NCI-H1417 (cell line): Measurements from ENCODE around the gene SLCO2B1.

Experiments
- DNase-seq, 3 experiments: peaks; one replicate each; lab custom pipeline; 2025; lab: John Stamatoyannopoulos, UW

The SLCO2B1 gene

GRCh38 chr11:75223954-75224643, 73.2 kb downstream of the SLCO2B1 start:
- no peak for DNase-seq

GRCh38 chr11:75225794-75226193, 74.9 kb downstream of the SLCO2B1 start:
- DNase-seq = no peak

GRCh38 chr11:75229466-75229865, 78.6 kb downstream of the SLCO2B1 start:
- DNase-seq = no peak

GRCh38 chr11:75230621-75231020, 79.7 kb downstream of the SLCO2B1 start:
- DNase-seq = no peak

- DNase-seq = no peak
Measured at GRCh38 chr11:75233754-75234172, 82.9 kb downstream of the SLCO2B1 start.

- no peak for DNase-seq
Measured at GRCh38 chr11:75236062-75236461, 85.2 kb downstream of the SLCO2B1 start.

GRCh38 chr11:75237050-75237449, 86.1 kb downstream of the SLCO2B1 start:
- DNase-seq = peak in 1 of 3 experiments; percentile 60

GRCh38 chr11:75238595-75239440, 87.9 kb downstream of the SLCO2B1 start:
- no peak for DNase-seq

GRCh38 chr11:75239531-75240290, 88.8 kb downstream of the SLCO2B1 start:
- no peak for DNase-seq

GRCh38 chr11:75240311-75241035, 89.6 kb downstream of the SLCO2B1 start, which contains the start of gene TPBGL:
TSS of gene TPBGL (plus strand) at chr11:75240774. CDS start at chr11:75241050, 276 bp downstream.
- DNase-seq = peak in 2 of 3 experiments; percentile 58 to 64

- DNase-seq = peak; percentile 89 to 93 (median 91)
Measured at GRCh38 chr11:75241036-75241905, 90.4 kb downstream of the SLCO2B1 start.

- DNase-seq = peak in 1 of 3 experiments; percentile 45
Measured at GRCh38 chr11:75241906-75242644, 91.2 kb downstream of the SLCO2B1 start.

- no peak for DNase-seq
Measured at GRCh38 chr11:75242722-75243600, 92.1 kb downstream of the SLCO2B1 start.

GRCh38 chr11:75244052-75244814, 93.3 kb downstream of the SLCO2B1 start:
- no peak for DNase-seq

GRCh38 chr11:75245356-75246005, 94.6 kb downstream of the SLCO2B1 start:
- DNase-seq = no peak

GRCh38 chr11:75246006-75246670, 95.2 kb downstream of the SLCO2B1 start:
- DNase-seq = no peak
